Heart right ventricle (tissue), 16 donors: ENCODE data around the gene ABCA12. TPM values are rescaled to one million over a fixed set of nuclear protein-coding genes. Genes with fewer than 3 reads are reported as not detected.

Source experiments
- ATAC-seq, 8 donors: fragments of 200-7000 bp; cut with Tn5 transposase; one replicate each; pipeline ENCODE4 v1.9.1; 2020; ENCODE audit warnings: mild to moderate bottlenecking in 8 of 8, moderate library complexity in 8 of 8, moderate number of reproducible peaks in 1 of 8
- DNase-seq, 2 donors: peaks; one replicate each; pipeline ENCODE4 v3.0.0-alpha.2; 2020
- H3K27ac ChIP-seq, 10 donors: fragments of 200-600 bp; sonication (generic) in 2 of 10; one replicate each; pipeline versions ENCODE4 v1.5.0 to v1.8.0; 2020 to 2022; ENCODE audit warnings: mild to moderate bottlenecking in 3 of 10
- H3K27me3 ChIP-seq, 7 donors: fragments of 200-600 bp; one replicate each; pipeline ENCODE4 v1.8.0; 2021 to 2022; ENCODE audit warnings: mild to moderate bottlenecking in 2 of 7
- H3K36me3 ChIP-seq, 9 donors: fragments of 200-600 bp; sonication (generic) in 1 of 9; one replicate each; pipeline versions ENCODE4 v1.5.0 to v1.8.0; 2020 to 2022; ENCODE audit warnings: mild to moderate bottlenecking in 2 of 9
- H3K4me1 ChIP-seq, 9 donors: fragments of 200-600 bp; sonication (generic) in 1 of 9; one replicate each; pipeline versions ENCODE4 v1.5.0 to v1.8.0; 2020 to 2022; ENCODE audit warnings: mild to moderate bottlenecking in 4 of 9
- H3K4me3 ChIP-seq, 10 donors: fragments of 200-600 bp; sonication (generic) in 2 of 10; one replicate each; pipeline versions ENCODE4 v1.5.0 to v1.8.0; 2020 to 2022; ENCODE audit warnings: mild to moderate bottlenecking in 7 of 10, moderate library complexity in 2 of 10
- H3K9me3 ChIP-seq, 11 donors: fragments of 200-600 bp in 10 of 11; sonication (generic) in 2 of 11; one replicate each; pipeline versions ENCODE4 v1.5.0 to v1.8.0; 2013 to 2022; ENCODE audit warnings: mild to moderate bottlenecking in 2 of 11, control low read depth in 1 of 11, moderate library complexity in 1 of 11
- WGBS, 2 donors: extraction: QIAGEN DNeasy Blood & Tissue Kit; methylation state at CpG; one replicate each; pipeline ENCODE4 v1.1.7; 2013; ENCODE audit warnings: inconsistent platforms in 1 of 2; 5-methylcytosine and 5-hydroxymethylcytosine counted together
- intact Hi-C, 10 donors: fragments of 100-400 bp; cut with DNase I; formaldehyde crosslinking; loops; one replicate each; pipeline versions ENCODE4 v1.11.1 to v1.14.2; 2022
- long read RNA-seq, 3 donors: library from polyadenylated mRNA; unstranded; transcript quantifications; one replicate each; pipeline ENCODE4 v2.0.0, GENCODE V29; 2020 to 2021
- polyA plus RNA-seq, 2 donors: library from polyadenylated mRNA; stranded (reverse); fragments of 200-250 nt; gene quantifications; one replicate each; pipeline ENCODE4 v1.2.3, GENCODE V29; 2013
- total RNA-seq, 10 donors: library from RNA; stranded (reverse); fragmentation: NEBNext Ultra II Directional in 3 of 10; extraction: Animal tissue kit (Norgen Biotek cat#: 25700) in 3 of 10; gene quantifications; one replicate each; pipeline versions ENCODE4 v1.2.1 to v1.2.4, GENCODE V29; 2021 to 2023
- TF ChIP-seq, protein P1 (sequence below), 9 donors: fragments of 200-600 bp; sonication (generic) in 2 of 9; IDR thresholded peaks; one replicate each; pipeline versions ENCODE4 v1.5.0 to v1.8.0; 2021 to 2022; ENCODE audit warnings: antibody characterized with exemption in 9 of 9, mild to moderate bottlenecking in 5 of 9, moderate library complexity in 1 of 9
- donor health status: Arrhythmogenic right ventricular cardiomyopathy.
- donor health status: ischemic (EF 13 %, LVEDD 7.1; RV severe dilation, severe dysfunction).
- donor health status: healthy with polysubstance abuse.
- donor health status: DM: no; HTN: yes; CAD: no.
- donor health status: DM: no; HTN: no; CAD: no.
- donor health status: ischemic (EF 25% LVEDD 6.9; RV normal size, moderate dysfunction).
- donor health status: ischemic (EF 25% LVEDD 5.7; RV mildly dilated, moderate dysfunction).
- donor health status: healthy.
- donor health status: DM: yes; HTN: yes; CAD: no.
- donor health status: Ischemic cardiomyopathy.
- donor health status: ischemic (EF 35%, LVEDD 5.7; RV mildly dilated, moderate dysfunction).
- donor health status: nonischemic (EF 11% LVEDD 7.7; RV severe dilation, severe dysfunction).
- donor health status: DM: yes; HTN: yes; CAD: no.
- donor health status: PGD.
- donor health status: ischemic (EF 29% LVEDD 5.4; RV normal size, mild dysfunction).
- donor health status: nonischemic (EF 23%, LVEDD 6.1; RV moderate dilation, normal function).

Gene ABCA12, protein sequence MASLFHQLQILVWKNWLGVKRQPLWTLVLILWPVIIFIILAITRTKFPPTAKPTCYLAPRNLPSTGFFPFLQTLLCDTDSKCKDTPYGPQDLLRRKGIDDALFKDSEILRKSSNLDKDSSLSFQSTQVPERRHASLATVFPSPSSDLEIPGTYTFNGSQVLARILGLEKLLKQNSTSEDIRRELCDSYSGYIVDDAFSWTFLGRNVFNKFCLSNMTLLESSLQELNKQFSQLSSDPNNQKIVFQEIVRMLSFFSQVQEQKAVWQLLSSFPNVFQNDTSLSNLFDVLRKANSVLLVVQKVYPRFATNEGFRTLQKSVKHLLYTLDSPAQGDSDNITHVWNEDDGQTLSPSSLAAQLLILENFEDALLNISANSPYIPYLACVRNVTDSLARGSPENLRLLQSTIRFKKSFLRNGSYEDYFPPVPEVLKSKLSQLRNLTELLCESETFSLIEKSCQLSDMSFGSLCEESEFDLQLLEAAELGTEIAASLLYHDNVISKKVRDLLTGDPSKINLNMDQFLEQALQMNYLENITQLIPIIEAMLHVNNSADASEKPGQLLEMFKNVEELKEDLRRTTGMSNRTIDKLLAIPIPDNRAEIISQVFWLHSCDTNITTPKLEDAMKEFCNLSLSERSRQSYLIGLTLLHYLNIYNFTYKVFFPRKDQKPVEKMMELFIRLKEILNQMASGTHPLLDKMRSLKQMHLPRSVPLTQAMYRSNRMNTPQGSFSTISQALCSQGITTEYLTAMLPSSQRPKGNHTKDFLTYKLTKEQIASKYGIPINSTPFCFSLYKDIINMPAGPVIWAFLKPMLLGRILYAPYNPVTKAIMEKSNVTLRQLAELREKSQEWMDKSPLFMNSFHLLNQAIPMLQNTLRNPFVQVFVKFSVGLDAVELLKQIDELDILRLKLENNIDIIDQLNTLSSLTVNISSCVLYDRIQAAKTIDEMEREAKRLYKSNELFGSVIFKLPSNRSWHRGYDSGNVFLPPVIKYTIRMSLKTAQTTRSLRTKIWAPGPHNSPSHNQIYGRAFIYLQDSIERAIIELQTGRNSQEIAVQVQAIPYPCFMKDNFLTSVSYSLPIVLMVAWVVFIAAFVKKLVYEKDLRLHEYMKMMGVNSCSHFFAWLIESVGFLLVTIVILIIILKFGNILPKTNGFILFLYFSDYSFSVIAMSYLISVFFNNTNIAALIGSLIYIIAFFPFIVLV (N-terminal part only)
- total RNA-seq (under 1 TPM in 1 of 10 donors, not detected in 9; 0.02 TPM), polyA plus RNA-seq (not detected)
- long read RNA-seq, donor 1 = 0 reads
- long read RNA-seq, donor 2 = 0 reads
- long read RNA-seq, donor 3 = 0 reads

DNA sequence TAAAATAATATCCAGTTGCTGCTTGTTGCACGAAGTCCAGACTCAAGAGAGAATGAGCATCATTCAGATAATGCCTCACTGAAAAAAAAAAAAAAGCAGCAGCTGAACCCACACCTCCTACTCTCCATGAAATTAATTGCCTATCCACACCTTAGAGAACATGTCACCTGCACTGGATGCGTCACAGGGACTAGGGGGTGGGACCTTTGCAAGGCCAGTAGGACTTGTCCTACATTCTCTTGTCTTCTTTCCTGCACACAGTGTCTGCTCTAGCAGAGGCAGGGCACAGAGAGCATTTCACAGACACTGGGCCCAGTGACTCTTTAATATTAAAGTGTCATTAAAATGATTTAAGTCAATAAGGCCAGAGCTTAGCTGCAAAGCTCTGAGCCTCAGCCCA lies at the start of gene ABCA12:
Gene ABCA12, minus strand, starts transcription at position 148 of the 400 bp plus-strand sequence. CDS start 418 bp downstream, outside the sequence.
- no peaks in the 10 kb centered on the region for H3K27me3 ChIP-seq
- no peak within 1 kb of the TSS for H3K4me3 ChIP-seq
- WGBS, 2 donors = 77 to 83% methylated on average over 2 of the region's 2 CpGs
- H3K36me3 ChIP-seq = no peaks in the 10 kb centered on the region
- intact Hi-C loops = no loop called here
- no peak within 1 kb of the TSS for H3K27ac ChIP-seq
- no peak for ATAC-seq
- peaks cover 0 to 5% (median 0%) of the 10 kb centered on the region in 11 donors for H3K9me3 ChIP-seq
- H3K4me1 ChIP-seq = no peaks in the 10 kb centered on the region
- no peak for DNase-seq
- TF ChIP-seq, protein P1, sequence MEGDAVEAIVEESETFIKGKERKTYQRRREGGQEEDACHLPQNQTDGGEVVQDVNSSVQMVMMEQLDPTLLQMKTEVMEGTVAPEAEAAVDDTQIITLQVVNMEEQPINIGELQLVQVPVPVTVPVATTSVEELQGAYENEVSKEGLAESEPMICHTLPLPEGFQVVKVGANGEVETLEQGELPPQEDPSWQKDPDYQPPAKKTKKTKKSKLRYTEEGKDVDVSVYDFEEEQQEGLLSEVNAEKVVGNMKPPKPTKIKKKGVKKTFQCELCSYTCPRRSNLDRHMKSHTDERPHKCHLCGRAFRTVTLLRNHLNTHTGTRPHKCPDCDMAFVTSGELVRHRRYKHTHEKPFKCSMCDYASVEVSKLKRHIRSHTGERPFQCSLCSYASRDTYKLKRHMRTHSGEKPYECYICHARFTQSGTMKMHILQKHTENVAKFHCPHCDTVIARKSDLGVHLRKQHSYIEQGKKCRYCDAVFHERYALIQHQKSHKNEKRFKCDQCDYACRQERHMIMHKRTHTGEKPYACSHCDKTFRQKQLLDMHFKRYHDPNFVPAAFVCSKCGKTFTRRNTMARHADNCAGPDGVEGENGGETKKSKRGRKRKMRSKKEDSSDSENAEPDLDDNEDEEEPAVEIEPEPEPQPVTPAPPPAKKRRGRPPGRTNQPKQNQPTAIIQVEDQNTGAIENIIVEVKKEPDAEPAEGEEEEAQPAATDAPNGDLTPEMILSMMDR (IDR thresholded peaks at IDR 0.05) = no peak

DNA sequence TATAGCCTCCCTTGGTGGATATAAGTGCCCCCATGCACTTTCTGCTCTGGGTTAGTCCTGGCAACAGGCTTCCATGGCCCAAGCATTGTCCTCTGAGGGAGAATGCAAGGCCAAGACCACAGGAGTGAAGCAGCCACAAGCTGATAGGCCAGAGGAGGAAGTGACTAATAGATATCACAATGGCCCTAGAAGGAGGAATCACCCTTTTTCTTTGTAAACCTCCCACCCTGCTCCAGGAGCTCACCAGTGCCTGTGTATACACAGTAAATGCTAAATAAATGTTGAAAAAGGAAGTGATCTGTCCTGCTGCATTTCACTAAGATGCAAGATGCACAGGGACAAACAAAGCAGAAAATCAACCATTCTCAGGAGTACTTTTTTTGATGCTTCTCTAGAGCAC lies 49.7 kb upstream of the ABCA12 start:
- Histone ChIP-seq H3K27me3 (no peaks in the 10 kb centered on the region), H3K27ac (no peak overlapping the region), H3K4me3 (no peak overlapping the region), H3K9me3 (no peaks in the 10 kb centered on the region), H3K4me1 (no peaks in the 10 kb centered on the region), H3K36me3 (no peaks in the 10 kb centered on the region)
- intact Hi-C loops = no loop called here
- TF ChIP-seq, protein P1 (IDR thresholded peaks at IDR 0.05) = no peak
- ATAC-seq = no peak
- DNase-seq = no peak

DNA sequence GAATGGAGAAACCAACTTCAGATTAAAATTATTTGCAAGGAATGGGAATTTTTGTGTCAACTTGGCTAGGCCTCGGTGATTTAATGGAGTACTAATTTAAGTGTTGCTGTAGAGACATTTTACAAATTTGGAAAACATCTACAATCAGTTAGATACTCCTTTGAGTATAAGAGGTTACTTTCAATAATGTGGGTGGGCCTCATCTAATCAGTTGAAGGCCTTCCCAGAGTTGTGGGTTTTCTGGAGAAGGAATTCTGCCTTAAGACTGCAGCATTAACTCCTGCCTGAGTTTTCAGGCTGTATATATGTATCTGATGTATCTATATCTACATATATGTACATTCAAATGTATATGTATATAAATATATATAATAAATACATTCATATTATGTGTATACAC lies 47.6 kb upstream of the ABCA12 start:
- no peak overlapping the region for H3K4me3 ChIP-seq
- no peak overlapping the region for H3K27ac ChIP-seq
- ATAC-seq (no peak), DNase-seq (no peak)
- no peaks in the 10 kb centered on the region for H3K36me3 ChIP-seq
- H3K27me3 ChIP-seq = no peaks in the 10 kb centered on the region
- 66 to 69% methylated on average over 1 of the region's 1 CpG for WGBS, 2 donors
- H3K9me3 ChIP-seq = peaks cover 0 to 8% (median 0%) of the 10 kb centered on the region in 11 donors
- H3K4me1 ChIP-seq = no peaks in the 10 kb centered on the region
- intact Hi-C loops = no loop called here
- TF ChIP-seq, protein P1 (IDR thresholded peaks at IDR 0.05) = no peak

DNA sequence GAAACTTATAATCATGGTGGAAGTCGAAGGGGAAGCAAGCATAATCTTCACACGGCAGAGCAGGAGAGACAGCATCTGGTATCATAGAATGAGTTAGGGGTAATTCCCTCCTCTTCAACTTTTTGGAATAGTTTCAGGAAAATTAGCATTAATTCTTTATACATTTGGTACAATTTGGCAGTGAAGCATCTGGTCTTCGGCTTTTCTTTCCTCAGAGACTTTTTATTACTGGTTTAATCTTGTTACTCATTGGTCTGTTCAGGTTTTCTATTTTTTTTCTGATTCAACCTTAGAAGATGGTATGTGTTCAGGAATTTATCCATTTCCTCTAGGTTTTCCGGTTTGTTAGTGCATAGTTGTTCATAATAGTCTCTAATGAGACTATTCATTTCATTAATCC lies 39.7 kb upstream of the ABCA12 start:
- WGBS, 2 donors = 77 to 83% methylated on average over 4 of the region's 4 CpGs

More for the DNA sequence above, 39.7 kb upstream of the ABCA12 start:
- no peak for ATAC-seq
- Histone ChIP-seq H3K27me3 (no peaks in the 10 kb centered on the region), H3K4me1 (no peaks in the 10 kb centered on the region), H3K4me3 (no peak overlapping the region), H3K36me3 (no peaks in the 10 kb centered on the region), H3K9me3 (peaks cover 0 to 17% (median 0%) of the 10 kb centered on the region in 11 donors), H3K27ac (no peak overlapping the region)
- DNase-seq = no peak
- intact Hi-C loops = no loop called here
- TF ChIP-seq, protein P1 (IDR thresholded peaks at IDR 0.05) = no peak
